Hematopoietic multipotent progenitor cell treated with erythropoietin and hydrocortisone succinate and interleukin-3 and kit ligand, for 17 days (in vitro differentiated cells): ENCODE data around the gene CCL19.

Source experiments
- DNase-seq: peaks from one replicate; pipeline ENCODE4 v3.0.0-alpha.2; 2015; ENCODE audit warnings: low spot score

Gene CCL19

DNA sequence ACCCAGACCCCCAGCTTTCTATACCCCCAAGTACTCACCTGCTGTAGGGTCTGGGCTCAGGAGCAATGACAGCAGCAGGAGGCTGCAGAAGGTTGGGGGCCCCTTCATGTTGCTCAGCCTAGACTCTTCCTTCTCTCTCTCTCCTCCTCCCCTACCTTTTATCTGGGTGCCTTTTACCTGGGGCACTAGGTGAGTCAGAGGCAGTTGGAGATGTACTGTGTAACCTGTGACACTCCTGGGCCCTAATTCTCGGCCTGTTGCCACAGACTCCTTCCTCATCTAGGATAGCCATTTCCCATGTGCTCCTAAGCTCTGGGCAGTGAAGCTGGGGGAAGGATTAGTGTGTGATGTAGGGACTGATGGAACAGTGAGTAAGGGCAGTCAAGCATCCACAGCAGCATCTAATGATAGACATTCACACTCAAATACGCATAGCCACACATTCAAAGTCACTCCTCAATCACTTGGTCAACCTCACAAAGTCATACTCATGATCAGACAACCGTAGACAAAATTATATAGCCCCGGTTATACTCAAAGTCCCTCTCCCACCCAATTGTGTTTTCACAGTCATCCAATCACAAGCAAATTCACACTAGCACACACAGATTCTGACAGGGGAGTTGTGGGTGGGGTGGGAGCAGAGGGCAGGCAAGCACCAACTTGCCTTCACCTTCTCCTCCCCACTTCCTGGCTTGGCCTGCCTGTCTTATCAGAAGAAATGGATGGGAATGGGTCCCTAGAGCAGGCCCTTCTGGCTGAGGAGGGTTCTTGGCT lies 28.4 kb downstream of the CCL19 start, which contains the start of gene CCL27:
Gene CCL27, minus strand, starts transcription at position 132 of the 777 bp plus-strand sequence. Its CDS starts 24 bp downstream, at position 108.
- no peak for DNase-seq

DNA sequence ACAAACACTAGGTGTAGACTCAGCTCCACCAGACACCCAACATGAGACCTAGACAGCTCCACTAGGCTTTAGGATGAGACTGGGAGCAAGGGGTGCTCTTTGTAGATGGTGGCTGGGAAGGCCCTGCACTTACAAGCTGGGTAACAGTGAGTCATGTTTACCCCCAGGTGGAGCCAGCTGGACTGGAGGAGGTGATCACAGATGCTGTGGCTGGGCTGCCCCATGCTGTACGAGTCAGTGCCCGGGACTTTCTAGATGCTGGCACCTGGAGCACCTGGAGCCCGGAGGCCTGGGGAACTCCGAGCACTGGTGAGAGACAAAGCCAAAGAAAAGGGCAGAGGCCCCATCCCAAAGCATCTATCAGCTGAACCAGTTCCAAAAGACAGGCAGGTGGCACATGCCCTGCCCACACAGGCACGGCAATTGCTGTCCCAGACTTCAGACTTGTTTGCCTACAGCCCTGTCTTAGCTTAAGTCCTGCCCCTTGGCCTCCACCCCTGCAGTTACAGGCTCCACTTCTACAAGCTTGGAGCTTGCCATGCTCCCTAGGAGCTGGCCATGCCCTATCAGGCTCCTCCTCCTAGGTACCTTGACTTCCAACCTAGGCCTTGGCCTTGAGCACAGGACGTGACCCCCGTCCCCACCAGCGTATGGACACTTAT lies 31.4 kb downstream of the CCL19 start:
- DNase-seq, result no peak

DNA sequence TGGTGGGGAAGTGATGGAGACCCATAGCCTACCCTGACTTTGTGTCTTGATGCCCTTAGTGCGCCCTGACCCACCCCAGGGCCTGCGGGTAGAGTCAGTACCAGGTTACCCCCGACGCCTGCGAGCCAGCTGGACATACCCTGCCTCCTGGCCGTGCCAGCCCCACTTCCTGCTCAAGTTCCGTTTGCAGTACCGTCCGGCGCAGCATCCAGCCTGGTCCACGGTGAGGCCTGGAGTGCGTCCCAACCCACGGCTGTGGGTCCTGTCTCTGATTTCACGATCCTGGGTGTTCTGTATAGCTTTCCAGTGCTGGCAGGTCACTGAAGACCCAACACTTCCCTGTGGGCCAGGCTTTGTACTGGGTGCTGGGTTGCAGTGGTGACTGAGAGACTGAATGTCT lies 32.6 kb downstream of the CCL19 start:
- no peak for DNase-seq

DNA sequence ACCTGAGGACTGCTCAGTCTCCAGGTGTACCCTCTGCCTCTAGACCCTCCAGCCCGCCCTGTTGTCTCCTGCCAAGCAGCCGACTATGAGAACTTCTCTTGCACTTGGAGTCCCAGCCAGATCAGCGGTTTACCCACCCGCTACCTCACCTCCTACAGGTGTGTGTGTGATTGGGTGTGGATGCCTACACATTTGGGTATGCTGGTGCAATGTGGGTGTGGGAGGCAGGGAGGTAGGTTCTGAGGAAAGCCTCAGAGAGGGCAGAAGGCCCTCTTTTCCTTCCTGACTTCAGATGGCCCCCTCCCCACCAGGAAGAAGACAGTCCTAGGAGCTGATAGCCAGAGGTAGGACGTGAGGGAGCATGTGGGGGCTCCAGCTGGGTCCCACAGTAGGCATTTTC lies 34.1 kb downstream of the CCL19 start:
- no peak for DNase-seq

DNA sequence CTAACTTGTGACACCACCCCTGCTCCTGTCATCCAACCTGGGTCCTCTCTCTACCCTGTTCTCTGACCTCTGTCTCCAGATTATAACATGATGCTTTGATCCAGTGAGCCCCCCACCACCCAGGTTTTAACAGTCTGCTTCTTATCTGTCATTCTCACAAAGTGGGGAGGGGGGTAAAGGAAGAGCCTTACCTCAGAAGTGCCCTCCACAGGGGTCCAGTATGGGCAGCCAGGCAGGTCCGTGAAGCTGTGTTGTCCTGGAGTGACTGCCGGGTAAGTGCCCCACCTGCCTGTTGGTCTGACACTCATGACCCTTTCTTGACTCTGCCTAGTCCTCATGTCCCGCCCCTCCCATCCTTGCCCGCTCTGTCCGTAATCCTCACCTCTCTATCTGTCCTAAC lies 35.7 kb downstream of the CCL19 start:
- no peak for DNase-seq

DNA sequence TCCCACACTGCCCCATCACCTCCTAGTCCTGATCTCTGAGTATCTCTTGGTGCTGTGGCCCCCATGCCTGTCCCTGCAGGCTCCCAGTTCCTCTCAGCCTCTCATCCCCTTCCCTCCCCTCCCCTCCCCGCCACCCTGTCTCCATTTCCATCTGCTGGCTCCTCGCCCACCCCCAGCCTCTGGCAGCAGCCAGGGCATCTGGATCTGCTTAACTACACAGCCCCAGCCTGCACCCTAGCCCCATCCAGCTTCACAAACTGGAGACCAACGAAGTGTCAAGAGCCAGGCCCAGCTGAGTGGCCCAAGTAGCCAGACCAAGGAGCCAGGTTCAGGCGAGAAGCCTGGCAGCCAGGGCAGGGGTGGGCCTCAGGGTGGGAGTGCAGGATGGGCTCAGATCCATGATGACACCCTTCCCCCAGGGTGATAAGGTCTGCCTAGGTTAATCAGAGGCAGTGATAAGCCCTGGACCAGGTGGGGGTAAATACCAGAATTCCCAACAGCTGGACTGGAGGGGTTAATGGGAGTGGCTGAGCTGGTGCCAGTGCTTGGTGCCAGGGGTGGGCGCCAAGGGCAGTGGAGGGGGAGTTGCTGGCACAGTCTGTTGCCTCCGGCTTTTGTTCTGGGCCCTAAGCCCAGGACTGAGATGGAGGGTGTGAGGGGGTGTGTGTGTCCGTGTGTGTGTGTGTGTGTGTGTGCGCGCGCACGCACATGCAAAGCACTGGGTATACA lies 36.6 kb downstream of the CCL19 start:
- no peak for DNase-seq

DNA sequence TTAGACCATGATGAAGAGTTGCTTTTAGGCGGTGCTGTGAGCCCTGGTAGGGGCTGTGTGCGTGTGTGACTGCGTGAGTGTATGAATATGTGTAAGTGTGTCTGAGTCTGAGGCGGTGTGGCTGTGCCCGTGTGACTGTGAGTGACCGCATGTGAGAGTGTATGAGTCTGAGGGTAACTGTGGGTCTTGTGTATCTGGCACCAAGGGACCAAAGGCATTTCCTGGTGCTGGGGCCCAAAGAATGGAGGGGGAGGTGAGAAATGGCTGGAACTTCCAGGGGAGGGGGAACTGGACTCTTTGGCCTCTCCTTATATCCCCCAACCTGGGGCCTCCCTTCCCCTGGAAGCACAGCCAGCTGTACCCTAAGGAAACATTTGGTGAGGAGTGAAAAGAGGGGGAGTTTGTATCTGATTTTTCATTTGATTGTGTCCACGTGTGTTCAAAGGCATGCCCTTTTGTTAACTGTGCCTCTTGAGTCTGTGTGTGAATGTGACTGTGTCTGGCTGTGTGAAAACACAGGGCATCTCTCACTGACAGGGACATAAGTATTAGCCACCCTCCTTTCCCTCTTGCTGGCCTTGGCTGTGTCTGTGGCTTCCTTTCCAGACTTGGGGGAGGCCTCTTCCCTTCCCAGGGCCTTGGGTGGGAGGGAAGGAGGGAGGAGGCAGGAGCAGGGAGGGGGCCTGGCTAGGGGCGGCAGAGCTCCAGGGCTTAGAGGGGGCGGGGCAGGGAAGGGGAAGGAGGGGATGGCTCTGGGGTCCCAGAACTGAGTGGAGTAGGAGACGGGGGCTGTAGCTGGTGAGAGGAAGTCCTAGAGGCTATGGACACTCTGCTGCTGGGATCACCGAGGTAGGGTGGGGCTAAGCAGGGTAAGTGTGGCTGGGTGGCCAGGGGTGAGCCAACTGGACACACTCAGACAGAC lies 37.7 kb downstream of the CCL19 start:
- DNase-seq, result no peak

DNA sequence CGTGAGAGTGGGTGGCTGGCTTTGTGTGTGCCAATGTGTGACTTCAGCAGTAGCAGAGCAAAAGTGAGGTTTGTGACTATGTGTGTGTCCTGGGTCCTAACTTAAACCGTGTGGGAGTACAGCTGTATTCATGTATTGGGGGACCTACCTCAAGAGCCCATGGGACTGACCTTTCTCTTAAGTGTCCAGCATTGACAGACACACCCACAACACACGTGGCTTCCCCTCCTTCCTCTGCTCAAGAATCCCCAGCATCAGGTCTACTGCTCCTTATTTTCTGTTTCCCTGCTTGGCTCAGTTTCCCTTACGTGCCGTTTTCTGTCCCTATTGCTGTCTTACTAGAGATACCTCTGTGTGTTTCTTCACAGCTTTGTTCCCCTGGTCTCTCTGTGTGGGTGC lies 38.5 kb downstream of the CCL19 start:
- no peak for DNase-seq

DNA sequence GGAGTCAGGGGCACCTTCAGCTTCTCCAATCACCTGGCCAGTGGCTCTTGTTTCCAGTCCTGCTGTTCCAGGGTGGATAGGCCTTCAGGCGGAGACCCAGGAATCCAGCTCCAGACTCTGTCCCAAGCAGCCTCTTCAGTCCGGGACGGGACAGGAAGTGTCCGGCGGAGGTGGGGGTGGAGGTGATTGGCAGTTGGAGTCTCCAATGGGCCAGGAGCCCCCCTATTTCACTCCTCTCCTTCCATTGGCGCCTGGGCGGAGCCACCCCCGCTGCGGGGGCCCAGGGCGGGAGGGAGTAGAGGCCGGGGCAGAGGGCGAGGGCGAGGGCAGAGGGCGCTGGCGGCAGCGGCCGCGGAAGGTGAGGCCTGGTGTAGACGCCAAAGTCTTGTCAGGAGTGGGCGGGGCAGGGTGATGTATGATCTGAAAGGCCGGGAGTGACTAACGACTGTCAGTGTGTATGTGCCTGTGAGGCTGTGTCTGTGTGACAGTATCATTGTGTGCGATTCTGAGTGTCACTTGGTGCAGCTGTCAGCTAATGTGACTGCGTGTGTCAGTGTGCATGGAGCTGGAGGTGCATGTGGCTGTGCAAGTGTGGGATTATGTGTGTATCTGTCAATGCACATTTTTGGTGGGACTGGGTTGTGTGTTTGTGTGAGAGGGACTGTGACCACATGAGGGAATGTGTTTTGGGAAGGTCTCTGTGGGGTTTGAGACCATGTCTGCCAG lies 39.0 kb downstream of the CCL19 start, which contains the start of gene IL11RA:
Gene IL11RA, plus strand, starts transcription at position 310 of the 726 bp plus-strand sequence. CDS start 3,033 bp downstream, outside the sequence.
- DNase-seq, result peak; percentile 61

DNA sequence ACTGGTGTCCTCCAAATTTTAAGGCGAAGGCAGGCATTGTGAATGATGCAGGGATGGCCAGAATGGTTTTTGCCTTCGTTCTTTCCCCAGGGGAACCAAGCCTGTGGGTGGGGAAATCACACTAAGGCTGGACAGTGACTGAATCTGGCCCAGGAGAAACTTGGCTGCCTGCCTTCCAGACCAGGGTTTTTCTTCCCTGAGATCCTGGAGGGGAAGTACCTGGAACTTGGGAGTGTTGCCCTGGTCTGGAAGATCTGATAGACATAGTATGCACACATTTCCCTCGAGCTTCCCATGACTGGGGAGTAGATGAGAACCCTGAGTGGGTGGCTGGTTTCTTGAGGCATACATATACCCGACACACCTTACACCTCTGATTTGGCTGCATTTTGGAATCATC lies 39.8 kb downstream of the CCL19 start:
- no peak for DNase-seq

DNA sequence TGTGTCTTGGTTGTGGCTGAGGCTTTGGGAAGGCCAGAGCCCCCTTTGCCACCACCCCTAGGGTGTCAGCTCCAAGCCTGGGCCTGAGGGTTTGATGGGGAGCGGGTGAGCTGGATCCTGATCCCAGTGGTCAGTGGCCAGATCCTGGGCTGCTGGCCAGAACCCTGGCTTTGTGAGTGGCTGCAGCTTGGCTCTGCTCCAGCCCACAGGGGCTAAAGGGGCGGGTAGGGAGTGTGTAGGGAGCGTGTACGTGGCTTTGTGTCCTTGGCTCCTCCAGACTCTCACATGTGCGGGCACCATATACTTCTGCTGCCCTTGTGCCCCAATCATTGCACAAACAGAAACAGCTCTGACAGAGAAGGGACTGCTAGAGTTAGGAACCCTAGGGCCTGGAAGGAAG lies 40.3 kb downstream of the CCL19 start:
- DNase-seq, result no peak

DNA sequence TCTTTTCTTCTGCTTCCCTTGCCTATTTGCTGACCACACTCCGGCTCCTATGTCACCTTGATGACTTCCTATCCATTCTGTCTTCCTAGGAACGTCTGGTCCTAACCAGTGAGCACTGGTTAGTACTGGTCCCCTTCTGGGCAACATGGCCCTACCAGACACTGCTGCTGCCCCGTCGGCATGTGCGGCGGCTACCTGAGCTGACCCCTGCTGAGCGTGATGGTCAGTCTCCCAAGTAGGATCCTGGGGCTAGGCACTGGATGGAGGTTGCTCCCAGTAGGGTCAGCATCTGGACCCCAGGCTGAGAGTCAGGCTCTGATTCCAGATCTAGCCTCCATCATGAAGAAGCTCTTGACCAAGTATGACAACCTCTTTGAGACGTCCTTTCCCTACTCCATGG lies 42.4 kb downstream of the CCL19 start:
- DNase-seq, result no peak

DNA sequence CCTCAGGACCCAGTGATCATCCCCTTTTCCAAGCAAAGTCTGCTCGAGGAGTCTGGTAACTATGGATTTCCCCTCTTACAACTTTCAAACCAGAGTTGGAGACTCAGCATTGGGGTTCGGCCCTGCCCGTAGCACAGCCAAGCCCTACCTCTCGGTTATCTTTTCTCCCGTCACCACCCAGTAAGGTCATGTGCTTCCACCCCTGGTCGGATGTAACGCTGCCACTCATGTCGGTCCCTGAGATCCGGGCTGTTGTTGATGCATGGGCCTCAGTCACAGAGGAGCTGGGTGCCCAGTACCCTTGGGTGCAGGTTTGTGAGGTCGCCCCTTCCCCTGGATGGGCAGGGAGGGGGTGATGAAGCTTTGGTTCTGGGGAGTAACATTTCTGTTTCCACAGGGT lies 43.4 kb downstream of the CCL19 start:
- peak; percentile 77 for DNase-seq

DNA sequence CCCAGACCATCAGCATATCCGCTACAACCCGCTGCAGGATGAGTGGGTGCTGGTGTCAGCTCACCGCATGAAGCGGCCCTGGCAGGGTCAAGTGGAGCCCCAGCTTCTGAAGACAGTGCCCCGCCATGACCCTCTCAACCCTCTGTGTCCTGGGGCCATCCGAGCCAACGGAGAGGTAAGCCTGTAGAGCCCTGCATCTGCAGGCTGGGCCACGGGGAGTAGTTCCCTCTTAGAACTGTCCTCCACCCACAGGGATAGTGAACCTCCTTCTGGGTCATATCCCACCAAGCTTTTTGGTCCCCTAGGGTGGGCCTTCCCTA lies 44.0 kb downstream of the CCL19 start:
- no peak for DNase-seq

DNA sequence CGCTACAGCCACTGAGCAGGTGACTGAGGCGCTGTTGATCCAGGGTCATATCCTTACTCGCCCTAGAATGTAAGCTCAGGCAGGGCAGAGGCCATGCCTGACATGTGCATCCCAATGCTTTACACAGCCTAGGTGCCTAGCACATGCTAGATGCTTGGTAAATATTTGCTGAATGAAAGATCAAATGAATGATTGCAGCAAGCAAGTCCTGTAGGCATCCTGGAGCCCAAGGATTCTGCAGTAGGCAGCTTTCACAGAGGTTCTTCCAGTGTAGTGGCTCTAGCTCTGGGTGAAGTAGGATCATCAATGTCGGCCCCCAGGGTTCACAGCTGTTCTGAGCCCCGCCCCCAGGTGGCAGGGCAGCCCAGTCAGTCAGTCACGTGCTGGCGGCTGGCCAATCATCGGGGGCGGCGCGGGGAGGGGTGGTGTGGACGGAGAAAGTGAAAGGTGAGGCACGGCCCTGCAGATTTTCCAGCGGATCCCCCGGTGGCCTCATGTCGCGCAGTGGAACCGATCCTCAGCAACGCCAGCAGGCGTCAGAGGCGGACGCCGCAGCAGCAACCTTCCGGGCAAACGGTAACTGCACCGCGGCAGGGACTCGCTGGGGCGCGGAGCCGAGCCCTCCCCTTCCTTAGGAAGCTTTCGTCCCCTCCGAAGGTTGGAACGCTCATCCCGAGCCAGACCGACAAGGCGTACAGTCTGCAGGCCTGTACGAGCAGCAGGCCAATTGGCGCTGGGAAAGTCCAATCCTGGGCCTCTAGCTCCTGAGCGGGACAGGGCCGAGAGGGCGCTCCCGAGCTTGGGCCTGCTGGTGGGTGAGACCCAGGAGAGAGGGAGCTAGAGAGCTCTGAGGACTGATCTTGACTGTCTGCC lies 44.6 kb downstream of the CCL19 start, which contains the start of gene GALT:
Gene GALT, plus strand, starts transcription at position 465 of the 873 bp plus-strand sequence. Its CDS starts 30 bp downstream, at position 495.
- DNase-seq, result peak; percentile 94

DNA sequence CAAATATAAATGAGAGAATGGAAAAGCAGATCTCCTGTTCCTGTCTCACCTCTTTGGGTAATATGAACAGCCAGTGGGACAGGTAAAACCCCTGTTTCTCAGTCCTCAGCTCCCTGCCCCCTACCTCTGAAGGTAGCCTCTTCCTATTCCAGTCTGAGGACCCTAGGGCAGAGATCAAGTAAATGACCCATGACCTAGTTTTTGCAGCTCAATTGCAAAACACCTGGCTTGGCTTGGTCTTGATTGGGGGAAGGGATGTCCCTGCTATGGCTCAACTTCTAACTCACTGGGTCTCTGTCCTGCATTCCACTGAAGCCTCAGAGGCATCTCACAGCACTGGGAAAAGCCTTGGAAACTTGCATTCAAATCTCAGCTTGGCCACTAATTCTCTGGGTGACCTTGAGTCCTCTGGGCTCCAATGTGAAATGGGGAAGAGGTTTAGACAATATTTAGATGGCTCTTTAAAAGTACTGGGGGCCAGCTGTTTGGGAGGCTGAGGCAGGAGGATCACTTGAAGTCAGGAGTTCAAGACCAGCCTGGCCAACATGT lies 46.2 kb downstream of the CCL19 start:
- no peak for DNase-seq

DNA sequence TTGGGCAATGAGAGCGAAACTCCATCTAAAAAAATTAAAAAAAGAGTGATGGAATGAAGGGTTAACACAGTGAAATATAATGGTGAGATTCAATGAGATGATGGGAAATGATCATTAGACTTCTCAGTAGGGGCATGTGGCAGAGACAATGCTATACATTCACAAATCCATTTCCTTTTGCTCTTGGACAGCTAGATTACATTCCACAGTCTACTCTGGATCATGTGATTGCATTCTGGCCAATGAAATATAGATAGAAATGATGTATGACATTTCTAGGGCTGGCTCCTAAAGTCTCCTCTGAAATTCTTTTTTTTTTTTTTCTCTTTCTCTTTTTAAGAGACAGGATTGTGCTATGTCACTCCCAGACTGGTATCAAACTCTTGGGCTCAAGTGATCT lies 48.4 kb downstream of the CCL19 start:
- no peak for DNase-seq
